Mesothelial cell of epicardium (in vitro differentiated cells): Measurements from ENCODE around the gene RXRA. TPM values are rescaled to one million over a fixed set of nuclear protein-coding genes. Genes with fewer than 3 reads are reported as not detected.

Experiments used
- DNase-seq, 2 experiments: peaks; one replicate each; pipeline ENCODE4 v3.0.0; 2021; ENCODE audit warnings: low spot score in 2 of 2; ENCODE audit not compliant: unreplicated experiment in 2 of 2
- H3K27ac Mint-ChIP-seq: 2 replicates; pipeline ENCODE4 v1.8.0; 2021; ENCODE audit warnings: mixed read lengths
- H3K27me3 Mint-ChIP-seq: 2 replicates; pipeline ENCODE4 v1.8.0; 2021; ENCODE audit warnings: low read depth, mixed read lengths
- H3K36me3 Mint-ChIP-seq: 2 replicates; pipeline ENCODE4 v1.8.0; 2021; ENCODE audit warnings: mixed read lengths
- H3K4me1 Mint-ChIP-seq: 2 replicates; pipeline ENCODE4 v1.8.0; 2021; ENCODE audit warnings: mixed read lengths
- H3K4me3 Mint-ChIP-seq: 2 replicates; pipeline ENCODE4 v1.8.0; 2021; ENCODE audit warnings: mild to moderate bottlenecking, moderate library complexity, mixed read lengths
- H3K9me3 Mint-ChIP-seq: 2 replicates; pipeline ENCODE4 v1.8.0; 2021; ENCODE audit warnings: mixed read lengths
- CTCF ChIP-seq: fragments of 200-600 bp; sonication (generic); IDR thresholded peaks from one replicate; pipeline ENCODE4 v1.5.0; 2021; ENCODE audit warnings: antibody characterized with exemption; ENCODE audit not compliant: unreplicated experiment
- total RNA-seq: library from RNA; stranded (reverse); gene quantifications from 3 replicates; pipeline ENCODE4 v1.2.1, GENCODE V29; 2021

RXRA gene
- total RNA-seq, 1 donor from 2014 or later, result 45.0 TPM

GRCh38 chr9:134335061-134335460, 8.8 kb downstream of the RXRA start:
- no peak overlapping the region for H3K27ac Mint-ChIP-seq
- TF ChIP-seq CTCF, result no peak
- no peak for DNase-seq

DNA sequence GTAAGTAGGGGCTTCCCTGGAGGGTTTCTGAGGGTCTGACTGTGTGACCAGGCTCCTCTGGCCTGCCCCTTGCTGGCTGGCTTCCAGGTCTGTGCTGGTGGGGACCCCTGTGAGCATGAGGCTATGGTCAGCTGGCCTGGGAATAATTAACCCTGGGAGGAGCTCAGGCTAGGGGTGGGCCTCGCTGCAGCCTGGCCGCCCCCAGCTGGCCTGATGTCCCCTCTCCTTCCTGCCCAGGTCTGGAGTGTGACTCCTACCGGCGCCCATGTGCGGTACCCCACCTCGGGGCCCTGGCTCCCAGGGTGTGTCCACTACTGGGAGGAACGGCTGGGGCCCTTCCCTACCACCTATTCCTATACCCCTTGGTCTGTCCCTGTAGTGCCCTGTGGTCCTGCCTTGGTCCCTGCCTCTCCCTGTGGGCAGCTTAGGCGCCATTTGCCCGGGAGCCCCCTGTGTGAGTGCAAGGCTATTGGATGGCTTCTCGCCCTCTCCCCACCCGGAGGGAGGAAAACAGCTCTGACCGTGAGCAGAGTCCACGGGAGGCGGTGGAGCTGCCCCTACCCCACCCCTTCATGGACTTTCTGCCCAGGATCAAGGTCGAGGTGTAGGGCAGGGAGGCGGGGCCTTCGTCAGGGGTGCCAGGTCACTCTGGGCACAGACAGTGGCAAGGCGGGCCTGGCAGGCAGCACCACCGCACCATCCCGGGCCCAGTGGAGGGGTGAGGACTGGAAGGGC, 9.4 kb downstream of the RXRA start:
- Mint-ChIP-seq H3K9me3 (no peaks in the 10 kb centered on the region), H3K4me1 (peaks cover 24% of the 10 kb centered on the region), H3K27me3 (no peaks in the 10 kb centered on the region), H3K27ac (no peak overlapping the region), H3K4me3 (no peak overlapping the region), H3K36me3 (no peaks in the 10 kb centered on the region)
- DNase-seq, result no peak
- no peak for TF ChIP-seq CTCF

More at GRCh38 chr9:134335061-134335460, 8.8 kb downstream of the RXRA start:
- no peaks in the 10 kb centered on the region for H3K27me3 Mint-ChIP-seq
- peaks cover 26% of the 10 kb centered on the region for H3K4me1 Mint-ChIP-seq
- no peaks in the 10 kb centered on the region for H3K36me3 Mint-ChIP-seq
- no peak overlapping the region for H3K4me3 Mint-ChIP-seq
- no peaks in the 10 kb centered on the region for H3K9me3 Mint-ChIP-seq

DNA sequence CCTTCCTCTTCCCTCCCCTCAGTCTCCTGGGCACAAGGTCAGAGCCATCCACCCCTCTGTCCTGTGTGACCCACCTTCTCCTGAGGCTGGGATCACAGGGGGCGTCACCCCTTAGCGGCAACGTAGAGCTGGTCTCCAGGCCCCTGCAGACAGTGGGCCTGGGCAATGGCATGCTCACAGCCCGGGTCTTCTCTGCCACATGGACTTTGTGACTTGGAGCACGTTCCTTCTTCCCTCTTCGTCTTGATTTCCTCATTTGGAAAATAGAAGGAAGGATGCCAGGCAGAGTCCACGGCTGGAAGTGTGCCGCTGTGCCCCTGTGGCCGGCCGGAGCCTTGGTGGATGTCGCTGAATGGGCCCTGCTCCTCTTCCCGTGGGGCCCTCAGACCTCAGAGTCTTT, 10.0 kb downstream of the RXRA start:
- Mint-ChIP-seq H3K27me3 (no peaks in the 10 kb centered on the region), H3K4me3 (no peak overlapping the region), H3K27ac (no peak overlapping the region), H3K4me1 (peaks cover 23% of the 10 kb centered on the region), H3K9me3 (no peaks in the 10 kb centered on the region), H3K36me3 (no peaks in the 10 kb centered on the region)
- TF ChIP-seq CTCF, result no peak
- no peak for DNase-seq

- Mint-ChIP-seq H3K27me3 (no peaks in the 10 kb centered on the region), H3K27ac (no peak overlapping the region), H3K36me3 (no peaks in the 10 kb centered on the region), H3K9me3 (no peaks in the 10 kb centered on the region), H3K4me1 (peaks cover 23% of the 10 kb centered on the region), H3K4me3 (no peak overlapping the region)
- no peak for TF ChIP-seq CTCF
- no peak for DNase-seq
These were observed 10.7 kb downstream of the RXRA start for GRCh38 chr9:134336924-134337323.

- Mint-ChIP-seq H3K27me3 (no peaks in the 10 kb centered on the region), H3K36me3 (no peaks in the 10 kb centered on the region), H3K4me1 (peaks cover 23% of the 10 kb centered on the region), H3K9me3 (no peaks in the 10 kb centered on the region), H3K27ac (no peak overlapping the region), H3K4me3 (no peak overlapping the region)
- TF ChIP-seq CTCF, result no peak
- DNase-seq, result no peak
These were observed 11.2 kb downstream of the RXRA start for GRCh38 chr9:134337469-134337868.
